Measurements from ENCODE around the gene NCKAP1. TPM values are rescaled to one million over a fixed set of nuclear protein-coding genes. Genes with fewer than 3 reads are reported as not detected.
A peak's percentile ranks its signal among the peaks of the same experiment; 100 is the strongest.

NCKAP1 gene
- total and polyA plus RNA-seq, 7 donors: 39.6 to 206 (median 160) TPM

DNA sequence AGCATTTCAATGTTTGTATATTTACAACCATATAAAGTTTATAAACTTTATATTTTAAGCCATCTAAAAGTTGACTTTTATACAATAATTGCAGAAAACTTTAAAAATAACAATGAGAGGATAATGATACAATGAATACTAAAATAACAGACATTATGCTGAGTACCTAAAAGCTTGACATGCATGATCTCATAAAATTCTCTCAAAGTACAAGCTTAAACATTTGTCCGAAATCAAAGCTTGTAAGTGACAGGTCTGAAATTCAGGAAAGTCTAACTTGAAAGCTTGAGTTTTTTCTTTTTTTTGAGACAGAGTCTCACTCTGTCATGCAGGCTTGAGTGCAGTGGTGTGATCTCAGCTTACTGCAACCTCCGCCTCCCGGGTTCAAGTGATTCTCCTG is 87.7 kb downstream of the NCKAP1 start:
- H3K36me3 ChIP-seq: peaks cover 0 to 51% (median 8%) of the 10 kb centered on the region in 4 donors
- no peak overlapping the region for H3K27ac ChIP-seq

DNA sequence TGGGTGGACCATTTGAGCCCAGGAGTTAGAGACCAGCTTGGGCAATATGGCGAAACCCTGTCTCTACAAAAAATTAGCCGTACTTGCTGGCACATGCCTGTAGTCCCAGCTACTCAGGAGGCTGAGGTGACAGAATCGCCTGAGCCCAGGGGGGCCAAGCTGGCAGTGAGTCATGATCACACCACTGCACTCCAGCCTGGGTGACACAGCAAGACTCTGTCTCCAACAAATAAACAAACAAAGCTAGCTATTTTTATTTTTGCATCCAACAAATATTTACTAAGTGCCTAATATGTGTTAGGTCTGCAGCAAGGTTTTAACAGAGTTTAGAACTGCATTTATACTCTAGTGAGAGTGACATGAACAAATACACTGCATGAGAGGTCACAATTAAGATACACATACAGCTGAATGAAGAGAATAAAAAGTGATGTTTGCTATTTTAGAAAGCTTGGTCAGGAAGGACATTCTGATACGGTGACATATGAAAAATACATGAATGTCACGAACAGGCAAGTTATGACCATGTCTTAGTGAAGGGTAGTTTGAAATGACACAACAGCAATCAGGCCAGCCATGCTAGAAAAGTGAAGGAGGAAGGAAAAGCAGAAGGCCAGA is 88.6 kb downstream of the NCKAP1 start:
- DNase-seq: no peak
- Histone ChIP-seq H3K4me3 (no peak overlapping the region), H3K27me3 (no peaks in the 10 kb centered on the region), H3K4me1 (peaks cover 0 to 11% (median 4%) of the 10 kb centered on the region in 4 donors), H3K9me3 (no peaks in the 10 kb centered on the region), H3K36me3 (peaks cover 0 to 48% (median 8%) of the 10 kb centered on the region in 4 donors), H3K27ac (no peak overlapping the region)
- TF ChIP-seq POLR2A (IDR thresholded peaks at IDR 0.05): no peak
- TF ChIP-seq POLR2AphosphoS5 (IDR thresholded peaks at IDR 0.05): no peak
- WGBS, 2 donors: 92 to 94% methylated on average over 5 of the region's 5 CpGs
- intact Hi-C loops (cut with DNase I): no loop called here

More for the DNA sequence above, 87.7 kb downstream of the NCKAP1 start:
- no peaks in the 10 kb centered on the region for H3K27me3 ChIP-seq
- 95 to 97% methylated on average over 3 of the region's 3 CpGs for WGBS, 2 donors
- peaks cover 0 to 11% (median 4%) of the 10 kb centered on the region in 4 donors for H3K4me1 ChIP-seq
- intact Hi-C loops (cut with DNase I): no loop called here
- no peaks in the 10 kb centered on the region for H3K9me3 ChIP-seq
- no peak overlapping the region for H3K4me3 ChIP-seq
- DNase-seq: no peak
- TF ChIP-seq POLR2A (IDR thresholded peaks at IDR 0.05): no peak
- no peak for TF ChIP-seq EP300 (IDR thresholded peaks at IDR 0.05)
- TF ChIP-seq POLR2AphosphoS5 (IDR thresholded peaks at IDR 0.05): no peak
- TF ChIP-seq, protein P1, sequence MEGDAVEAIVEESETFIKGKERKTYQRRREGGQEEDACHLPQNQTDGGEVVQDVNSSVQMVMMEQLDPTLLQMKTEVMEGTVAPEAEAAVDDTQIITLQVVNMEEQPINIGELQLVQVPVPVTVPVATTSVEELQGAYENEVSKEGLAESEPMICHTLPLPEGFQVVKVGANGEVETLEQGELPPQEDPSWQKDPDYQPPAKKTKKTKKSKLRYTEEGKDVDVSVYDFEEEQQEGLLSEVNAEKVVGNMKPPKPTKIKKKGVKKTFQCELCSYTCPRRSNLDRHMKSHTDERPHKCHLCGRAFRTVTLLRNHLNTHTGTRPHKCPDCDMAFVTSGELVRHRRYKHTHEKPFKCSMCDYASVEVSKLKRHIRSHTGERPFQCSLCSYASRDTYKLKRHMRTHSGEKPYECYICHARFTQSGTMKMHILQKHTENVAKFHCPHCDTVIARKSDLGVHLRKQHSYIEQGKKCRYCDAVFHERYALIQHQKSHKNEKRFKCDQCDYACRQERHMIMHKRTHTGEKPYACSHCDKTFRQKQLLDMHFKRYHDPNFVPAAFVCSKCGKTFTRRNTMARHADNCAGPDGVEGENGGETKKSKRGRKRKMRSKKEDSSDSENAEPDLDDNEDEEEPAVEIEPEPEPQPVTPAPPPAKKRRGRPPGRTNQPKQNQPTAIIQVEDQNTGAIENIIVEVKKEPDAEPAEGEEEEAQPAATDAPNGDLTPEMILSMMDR (IDR thresholded peaks at IDR 0.05): no peak

DNA sequence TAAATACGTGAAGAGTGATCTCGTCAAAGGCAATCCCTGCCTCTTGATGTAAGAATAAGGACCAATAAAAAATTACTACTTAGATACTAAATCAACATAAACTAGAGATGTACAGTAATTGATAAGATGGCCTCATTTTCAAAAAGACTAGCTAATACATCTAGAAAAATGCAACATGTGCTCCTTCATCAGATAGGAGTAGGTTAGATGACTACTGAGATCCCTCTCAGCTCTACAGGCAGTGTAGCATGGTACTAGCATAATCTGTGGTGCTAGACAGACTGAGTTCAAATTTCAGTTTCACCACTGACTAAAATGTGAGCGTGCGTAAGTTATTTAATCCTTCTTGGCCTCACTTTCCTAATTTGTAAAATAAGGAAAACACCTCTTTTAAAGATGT is 89.2 kb downstream of the NCKAP1 start:
- Histone ChIP-seq H3K27me3 (no peaks in the 10 kb centered on the region), H3K4me3 (no peak overlapping the region), H3K9me3 (no peaks in the 10 kb centered on the region), H3K4me1 (peaks cover 0 to 11% (median 4%) of the 10 kb centered on the region in 4 donors), H3K36me3 (peaks cover 0 to 48% (median 8%) of the 10 kb centered on the region in 4 donors), H3K27ac (no peak overlapping the region)
- intact Hi-C loops (cut with DNase I): no loop called here
- TF ChIP-seq POLR2AphosphoS5 (IDR thresholded peaks at IDR 0.05): no peak
- no peak for TF ChIP-seq EP300 (IDR thresholded peaks at IDR 0.05)
- TF ChIP-seq, protein P1 (IDR thresholded peaks at IDR 0.05): no peak
- no peak for TF ChIP-seq POLR2A (IDR thresholded peaks at IDR 0.05)
- WGBS, 2 donors: 88 to 91% methylated on average over 4 of the region's 4 CpGs
- DNase-seq: no peak

DNA sequence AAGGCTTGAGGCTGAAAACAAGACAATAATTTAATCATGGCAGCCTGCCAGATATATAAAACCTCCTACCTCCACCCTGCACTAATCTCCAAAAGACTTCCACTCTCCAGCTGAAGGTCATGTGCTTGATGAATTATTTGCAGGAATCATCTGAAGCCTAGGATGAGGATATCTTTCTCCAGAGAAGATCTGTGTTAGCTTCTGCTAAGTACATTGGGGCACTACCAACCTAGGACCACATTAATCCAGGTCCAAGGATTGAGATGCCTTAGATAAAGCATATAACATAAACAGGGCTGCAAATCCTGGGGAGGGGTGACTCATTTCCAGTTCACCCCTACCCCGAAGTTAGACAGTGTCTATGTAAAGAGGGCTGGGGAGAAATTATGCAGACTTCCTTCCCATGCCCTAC is 91.3 kb downstream of the NCKAP1 start:
- H3K27ac ChIP-seq: no peak overlapping the region
- H3K27me3 ChIP-seq: no peaks in the 10 kb centered on the region
- peaks cover 0 to 33% (median 2%) of the 10 kb centered on the region in 4 donors for H3K36me3 ChIP-seq
- WGBS, 2 donors: 29 to 63% methylated on average over 1 of the region's 1 CpG
- no peak overlapping the region for H3K4me3 ChIP-seq
- H3K4me1 ChIP-seq: peaks cover 0 to 15% (median 7%) of the 10 kb centered on the region in 4 donors
- DNase-seq: no peak
- intact Hi-C loops (cut with DNase I): no loop called here
- H3K9me3 ChIP-seq: no peaks in the 10 kb centered on the region
- TF ChIP-seq POLR2AphosphoS5 (IDR thresholded peaks at IDR 0.05) (peak in 1 of 4 donors; percentile 18), EP300 (IDR thresholded peaks at IDR 0.05) (no peak), POLR2A (IDR thresholded peaks at IDR 0.05) (no peak)
- TF ChIP-seq, protein P1 (IDR thresholded peaks at IDR 0.05): no peak

DNA sequence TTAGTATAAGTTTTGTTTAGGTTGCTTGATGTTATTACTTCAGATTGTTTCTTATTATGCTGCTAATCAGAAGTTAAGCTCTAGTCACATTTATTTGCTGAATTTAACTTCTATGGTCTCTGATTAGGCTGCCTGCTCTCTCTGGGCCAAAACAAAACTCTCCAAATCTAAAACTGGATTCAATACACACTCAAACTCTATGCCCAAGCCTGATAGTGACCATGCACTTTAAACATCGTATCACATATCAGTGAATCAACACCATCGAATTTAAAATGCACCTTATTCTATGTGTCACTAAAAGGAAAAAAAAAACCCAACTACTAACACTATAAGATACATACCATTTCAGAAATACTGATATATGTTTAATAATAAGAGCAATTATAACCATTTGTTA is 94.9 kb downstream of the NCKAP1 start:
- TF ChIP-seq POLR2AphosphoS5 (IDR thresholded peaks at IDR 0.05): no peak
- TF ChIP-seq, protein P1 (IDR thresholded peaks at IDR 0.05): no peak
- no peak for TF ChIP-seq POLR2A (IDR thresholded peaks at IDR 0.05)
- TF ChIP-seq EP300 (IDR thresholded peaks at IDR 0.05): no peak
- Histone ChIP-seq H3K4me3 (no peak overlapping the region), H3K9me3 (no peaks in the 10 kb centered on the region), H3K36me3 (peaks cover 0 to 7% (median 0%) of the 10 kb centered on the region in 4 donors), H3K27ac (no peak overlapping the region), H3K4me1 (peaks cover 0 to 22% (median 10%) of the 10 kb centered on the region in 4 donors), H3K27me3 (no peaks in the 10 kb centered on the region)
- WGBS, 2 donors: 40 to 46% methylated on average over 2 of the region's 2 CpGs
- no peak for DNase-seq
- intact Hi-C loops (cut with DNase I): no loop called here

Measured in sigmoid colon (tissue), 7 donors.